Endometrial microvascular endothelial cells (primary cell): ENCODE measurements around the gene LMX1A. TPM values are rescaled to one million over a fixed set of nuclear protein-coding genes. Genes with fewer than 3 reads are reported as not detected.

ENCODE experiments used
- in situ Hi-C: cut with HindIII; loops from 2 replicates; pipeline ENCODE4 v1.10.0; 2017; ENCODE audit warnings: low sequenced_read_pairs, low pct_unique_long_range_greater_than_20kb; ENCODE audit errors: inconsistent ontology term
- total RNA-seq: library from RNA; depleted of rRNA; stranded (reverse); fragments of >200 nt; gene quantifications from one replicate; pipeline ENCODE4 v1.2.3, GENCODE V29; 2015; ENCODE audit errors: inconsistent ontology term

Gene LMX1A
- total RNA-seq: not detected

GRCh38 chr1:165355977-165356811, at the start of gene LMX1A:
TSS of gene LMX1A (minus strand) at chr1:165356715. CDS start at chr1:165355559, 1,156 bp downstream.
- in situ Hi-C loops: no loop called here

DNA sequence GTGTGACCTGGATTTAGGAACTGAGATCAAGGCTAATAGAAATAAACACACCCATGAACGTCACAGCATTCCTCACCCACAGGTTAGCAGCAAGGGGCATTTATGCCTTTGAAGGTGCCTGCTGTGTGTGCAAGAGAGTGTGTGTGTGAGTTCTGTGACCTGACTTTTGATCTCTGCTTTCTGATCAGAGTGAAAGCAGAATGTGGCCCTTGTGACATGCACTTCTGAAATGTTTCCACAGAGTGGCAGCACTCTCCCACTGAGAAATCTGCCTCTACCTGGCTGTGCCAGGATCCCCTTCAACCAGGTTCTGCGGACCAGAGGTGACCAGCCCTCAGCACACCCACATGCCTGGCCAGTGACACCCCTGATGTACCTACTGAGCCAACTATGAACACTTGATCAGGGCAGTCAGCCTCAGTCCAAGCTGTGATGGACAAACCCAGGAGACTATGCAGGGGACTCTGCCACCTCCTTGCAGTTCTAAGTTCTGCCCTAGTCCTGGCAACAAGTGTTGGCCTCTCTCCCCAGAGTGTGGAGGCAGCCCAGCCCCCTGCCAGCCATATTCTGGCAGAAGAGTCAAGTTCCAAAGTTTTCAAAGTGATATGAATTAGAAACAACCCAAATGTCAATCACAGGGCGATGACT, 47.4 kb upstream of the LMX1A start:
- in situ Hi-C loops: no loop called here

GRCh38 chr1:165402517-165403111, 46.1 kb upstream of the LMX1A start:
- in situ Hi-C loops: no loop called here

DNA sequence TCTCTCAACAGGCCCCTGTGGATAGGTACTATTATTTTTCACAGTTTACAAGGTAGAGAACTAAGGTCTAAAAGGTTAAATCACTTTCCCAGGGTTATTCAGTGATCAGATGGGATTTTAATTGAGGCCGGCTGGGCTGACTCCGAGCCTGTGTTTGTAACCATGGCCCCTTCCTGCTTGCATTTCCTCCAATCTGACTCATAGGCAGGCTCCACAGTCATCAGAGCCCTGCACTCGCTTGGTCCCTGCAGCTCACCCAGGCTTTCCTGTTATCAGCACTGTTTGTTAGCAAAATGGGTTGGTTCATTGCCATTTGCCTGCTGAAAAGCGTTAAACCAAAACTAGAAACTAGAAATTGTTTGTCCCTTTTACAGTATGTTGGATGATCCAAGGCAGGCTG, 41.4 kb upstream of the LMX1A start:
- in situ Hi-C loops: loop anchor here (25.0 kb wide), 1 partner anchor 189 kb away; no protein-coding TSS in a partner anchor

GRCh38 chr1:165395901-165396300, 39.4 kb upstream of the LMX1A start:
- in situ Hi-C loops: loop anchor here (25.0 kb wide), 1 partner anchor 191 kb away; no protein-coding TSS in a partner anchor

- in situ Hi-C loops: loop anchor here (25.0 kb wide), 1 partner anchor 192 kb away; no protein-coding TSS in a partner anchor
Observed at GRCh38 chr1:165395478-165395877, 39.0 kb upstream of the LMX1A start.

DNA sequence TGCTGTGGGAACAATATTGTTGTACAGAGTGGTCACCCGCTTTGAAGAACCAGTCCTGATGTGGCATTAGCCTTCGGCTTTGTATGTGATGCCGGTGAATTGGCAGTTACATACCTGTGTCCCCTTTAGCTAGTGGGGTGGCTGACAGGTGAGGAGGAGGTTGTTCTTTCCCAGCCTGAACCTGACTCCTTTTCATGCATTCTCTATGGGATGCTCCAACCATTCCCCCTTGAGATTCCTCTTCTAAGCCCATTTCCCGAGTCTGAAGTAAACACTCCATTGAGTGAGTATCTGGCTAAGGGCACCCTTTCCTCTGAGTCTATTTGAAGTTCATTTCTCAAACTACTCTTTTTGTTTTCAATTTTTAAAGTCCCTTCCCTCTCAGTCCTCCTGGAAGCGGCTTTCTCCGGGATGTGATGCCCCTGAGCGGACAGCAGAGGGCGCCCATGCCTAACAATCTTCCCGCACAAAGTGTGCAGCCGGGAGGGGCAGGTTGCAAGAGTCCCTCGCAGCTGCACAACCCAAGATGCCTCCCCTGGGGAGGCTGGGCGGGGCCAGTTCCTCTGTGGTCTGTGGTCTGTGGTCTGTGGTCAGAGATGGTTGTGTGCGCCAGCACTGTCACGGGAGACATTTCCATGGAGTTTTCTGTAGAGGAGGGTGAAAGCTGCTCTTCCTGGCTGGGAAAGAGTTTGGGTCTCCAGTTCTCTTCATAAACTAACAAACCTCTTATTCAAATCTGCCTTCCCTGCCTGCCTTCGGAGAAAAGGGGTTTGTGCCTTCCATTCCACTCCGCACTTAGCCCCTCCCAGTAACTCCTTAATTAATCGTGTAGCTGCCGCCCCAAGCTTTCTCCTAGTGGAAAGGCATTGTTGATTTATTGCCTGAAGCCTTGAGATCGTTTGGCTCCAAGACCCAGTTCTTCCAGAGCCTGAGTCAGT, 36.4 kb upstream of the LMX1A start:
- in situ Hi-C loops: loop anchor here (25.0 kb wide), 1 partner anchor 194 kb away; no protein-coding TSS in a partner anchor

DNA sequence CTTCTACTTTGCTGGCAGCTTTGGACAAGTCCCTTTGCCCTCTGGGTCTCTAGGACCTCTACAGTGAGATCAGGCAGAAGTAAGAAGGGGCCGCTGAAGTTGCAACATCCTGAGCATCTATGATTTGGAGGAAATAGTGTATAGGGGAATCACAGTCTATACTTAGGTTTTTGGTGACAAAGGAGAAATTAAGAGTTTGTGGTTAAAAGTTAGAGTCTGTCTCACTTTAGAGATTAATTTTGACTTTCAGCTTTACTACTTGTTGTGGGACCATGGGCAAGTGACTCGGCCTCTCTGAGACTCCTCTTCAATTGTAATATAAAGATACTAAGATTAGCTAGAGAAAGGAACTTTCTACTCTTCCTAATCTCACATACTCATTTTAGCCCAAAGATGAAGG, 33.1 kb upstream of the LMX1A start:
- in situ Hi-C loops: loop anchor here (25.0 kb wide), 1 partner anchor 198 kb away; no protein-coding TSS in a partner anchor

- in situ Hi-C loops: loop anchor here (25.0 kb wide), 1 partner anchor 199 kb away; no protein-coding TSS in a partner anchor
Observed at GRCh38 chr1:165387961-165388360, 31.4 kb upstream of the LMX1A start.

- in situ Hi-C loops: loop anchor here (25.0 kb wide), 1 partner anchor 200 kb away; no protein-coding TSS in a partner anchor
Observed at GRCh38 chr1:165387505-165387904, 31.0 kb upstream of the LMX1A start.

DNA sequence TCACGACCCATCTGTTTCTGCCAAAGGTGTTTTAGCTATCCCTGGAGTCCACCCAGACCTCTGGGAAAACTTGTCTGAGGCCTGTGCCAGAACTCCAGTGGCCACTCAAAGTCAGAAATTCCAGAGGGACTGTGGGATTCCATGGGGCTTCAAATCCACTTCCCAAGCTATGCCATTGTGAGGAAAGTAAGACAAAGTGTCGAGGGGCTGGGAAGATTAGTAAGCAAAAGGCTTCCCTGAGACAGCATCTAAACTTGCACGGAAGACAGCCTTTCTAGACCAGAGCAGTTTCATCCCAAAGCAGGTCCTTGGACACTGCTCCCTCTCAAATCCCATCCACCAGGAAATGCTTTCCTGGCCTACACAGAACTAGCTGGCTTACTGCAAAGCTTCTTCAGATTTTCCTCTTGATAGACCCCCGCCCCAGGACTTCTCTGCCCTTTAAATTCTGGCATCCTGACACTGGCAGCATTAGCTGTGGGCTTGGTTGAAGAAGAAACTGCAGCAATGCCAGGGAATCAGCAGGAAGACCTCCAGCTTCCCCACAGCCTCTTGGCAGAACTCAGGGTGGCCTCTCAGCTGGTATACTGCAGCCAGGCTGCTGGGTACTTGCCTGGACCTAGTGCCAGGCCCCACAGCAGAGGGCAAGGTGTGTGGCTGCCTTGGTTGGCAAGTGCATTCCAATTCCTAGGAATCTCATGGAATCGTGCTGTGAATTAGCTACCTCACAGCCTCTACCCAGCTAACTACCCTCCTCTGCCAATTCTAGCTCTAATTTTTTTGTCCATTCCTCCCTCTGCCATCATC, 27.3 kb upstream of the LMX1A start:
- in situ Hi-C loops: loop anchor here (25.0 kb wide), 1 partner anchor 203 kb away; no protein-coding TSS in a partner anchor

GRCh38 chr1:165383067-165383466, 26.6 kb upstream of the LMX1A start:
- in situ Hi-C loops: loop anchor here (25.0 kb wide), 1 partner anchor 204 kb away; no protein-coding TSS in a partner anchor

DNA sequence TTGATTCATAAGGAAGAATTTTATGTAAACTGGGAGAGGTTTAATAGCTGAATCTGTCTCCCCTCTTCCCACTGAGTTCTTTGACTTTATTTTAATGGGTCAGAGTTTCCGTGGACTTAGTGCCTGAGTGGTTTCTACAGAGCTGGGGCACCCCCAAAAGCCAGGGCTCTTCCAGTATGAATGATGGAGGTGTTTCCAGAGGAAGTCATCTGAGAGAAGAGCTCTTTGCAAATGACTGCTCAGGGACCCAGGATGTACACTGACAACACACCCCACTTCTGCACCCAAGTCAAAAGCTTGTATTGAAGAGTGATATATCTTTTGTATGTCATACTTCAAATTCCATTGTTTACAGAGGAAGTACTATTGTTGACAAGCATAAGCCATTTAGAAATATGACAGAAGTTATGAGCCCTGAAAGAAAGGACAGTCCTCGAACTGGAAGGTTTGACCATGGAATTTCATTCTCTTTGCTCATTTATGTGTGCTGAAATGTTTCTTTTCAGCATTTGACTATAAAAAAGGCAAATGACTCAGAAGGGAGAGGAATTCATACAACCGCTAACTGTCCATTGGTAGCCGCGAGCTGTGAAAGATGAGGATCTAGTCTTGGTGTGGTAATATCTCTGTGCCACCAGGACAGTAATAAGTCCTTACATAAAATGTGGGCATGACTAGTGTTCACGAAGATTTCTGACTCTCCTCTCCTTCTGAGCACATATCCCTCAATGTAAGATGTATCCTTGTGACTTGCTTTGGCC, 25.4 kb upstream of the LMX1A start:
- in situ Hi-C loops: loop anchor here (25.0 kb wide), 1 partner anchor 205 kb away; no protein-coding TSS in a partner anchor

GRCh38 chr1:165376811-165377311, 20.3 kb upstream of the LMX1A start:
- in situ Hi-C loops: loop anchor here (25.0 kb wide), 1 partner anchor 210 kb away; no protein-coding TSS in a partner anchor

DNA sequence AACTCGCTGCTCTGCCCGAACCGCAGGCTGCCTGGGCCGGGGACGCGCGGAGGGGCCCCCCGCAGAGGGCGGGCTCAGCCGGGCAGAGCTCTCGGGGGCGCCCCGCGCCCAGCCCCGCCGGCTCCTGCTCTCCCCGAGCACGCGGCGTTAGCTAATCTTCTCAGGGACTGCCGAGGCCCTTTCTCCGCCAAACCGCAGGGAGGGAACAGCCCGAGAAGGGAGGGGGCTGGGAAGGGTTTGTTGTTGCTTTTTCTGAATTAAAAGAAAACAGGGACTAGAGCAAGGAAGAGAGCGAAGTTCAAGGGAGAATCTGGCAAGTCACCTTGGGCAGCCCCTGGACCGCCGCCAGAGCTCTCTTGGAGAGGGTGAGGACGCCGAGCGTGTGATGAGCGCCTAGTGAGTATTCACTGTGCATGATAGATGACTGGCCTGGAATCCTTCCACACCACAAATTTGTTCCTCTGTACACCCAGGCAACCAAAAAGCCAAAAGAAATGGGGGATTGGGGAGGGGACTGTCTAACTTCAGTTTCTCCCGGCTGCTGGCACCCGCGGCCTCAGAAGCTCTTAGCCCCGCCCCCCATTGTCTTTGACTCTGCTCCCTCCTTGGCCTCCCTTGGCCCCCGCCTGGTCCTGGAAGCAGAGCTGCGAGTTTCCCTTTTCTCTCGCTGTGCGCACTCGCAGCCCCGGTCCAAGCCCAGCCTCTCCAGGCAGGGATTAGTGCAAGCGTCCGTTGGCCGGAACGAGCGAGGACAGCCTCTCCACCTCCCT, 19.7 kb upstream of the LMX1A start:
- in situ Hi-C loops: loop anchor here (25.0 kb wide), 1 partner anchor 211 kb away; no protein-coding TSS in a partner anchor

GRCh38 chr1:165375623-165376022, 19.1 kb upstream of the LMX1A start:
- in situ Hi-C loops: loop anchor here (25.0 kb wide), 1 partner anchor 212 kb away; no protein-coding TSS in a partner anchor
